Measurements from ENCODE around the gene POU6F2. TPM values are rescaled to one million over a fixed set of nuclear protein-coding genes. Genes with fewer than 3 reads are reported as not detected.

Gene POU6F2
- total RNA-seq, 1 experiment from 2014 or later, result 2.9 TPM

DNA sequence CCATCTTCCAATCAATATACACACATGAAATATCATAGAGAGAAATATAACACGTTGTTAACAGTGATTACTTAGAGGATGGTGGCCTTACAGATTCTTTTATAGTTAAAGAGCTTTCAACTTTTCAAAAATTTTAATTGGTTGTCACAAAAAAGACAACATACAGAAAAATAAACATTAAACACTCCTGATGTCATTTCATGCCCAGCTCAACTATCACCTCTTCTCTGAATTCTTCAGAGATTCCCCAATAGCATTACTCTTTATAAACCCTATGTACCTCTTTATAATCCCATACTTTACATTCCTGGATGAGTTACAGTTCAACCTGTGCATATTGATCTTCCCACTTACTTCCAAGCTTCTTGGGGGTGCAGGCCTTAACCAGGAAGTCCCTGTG is 159.8 kb downstream of the POU6F2 start:
- Mint-ChIP-seq H3K27me3 (ENCODE audit: low read depth) (no peaks in the 10 kb centered on the region), H3K4me1 (no peaks in the 10 kb centered on the region), H3K9me3 (peaks cover 40% of the 10 kb centered on the region), H3K27ac (no peak overlapping the region), H3K4me3 (no peak overlapping the region), H3K36me3 (peaks cover 13% of the 10 kb centered on the region; the same call in 1 of the 2 replicates)
- no peak for TF ChIP-seq ZNF138 (CRISPR knock-in tag; conservative IDR thresholded peaks at IDR 0.05)
- no peak for TF ChIP-seq ZBTB21 (CRISPR knock-in tag; IDR thresholded peaks at IDR 0.05; ENCODE audit: borderline replicate concordance)
- TF ChIP-seq JAZF1 (CRISPR knock-in tag; IDR thresholded peaks at IDR 0.05), result no peak
- TF ChIP-seq ZNF317 (CRISPR knock-in tag; IDR thresholded peaks at IDR 0.05; ENCODE audit: borderline replicate concordance, low read depth), result no peak
- no peak for TF ChIP-seq SOX15 (CRISPR knock-in tag; IDR thresholded peaks at IDR 0.05)
- no peak for TF ChIP-seq NFYB (CRISPR knock-in tag; conservative IDR thresholded peaks at IDR 0.05; ENCODE audit: low read depth)
- TF ChIP-seq, protein P1, sequence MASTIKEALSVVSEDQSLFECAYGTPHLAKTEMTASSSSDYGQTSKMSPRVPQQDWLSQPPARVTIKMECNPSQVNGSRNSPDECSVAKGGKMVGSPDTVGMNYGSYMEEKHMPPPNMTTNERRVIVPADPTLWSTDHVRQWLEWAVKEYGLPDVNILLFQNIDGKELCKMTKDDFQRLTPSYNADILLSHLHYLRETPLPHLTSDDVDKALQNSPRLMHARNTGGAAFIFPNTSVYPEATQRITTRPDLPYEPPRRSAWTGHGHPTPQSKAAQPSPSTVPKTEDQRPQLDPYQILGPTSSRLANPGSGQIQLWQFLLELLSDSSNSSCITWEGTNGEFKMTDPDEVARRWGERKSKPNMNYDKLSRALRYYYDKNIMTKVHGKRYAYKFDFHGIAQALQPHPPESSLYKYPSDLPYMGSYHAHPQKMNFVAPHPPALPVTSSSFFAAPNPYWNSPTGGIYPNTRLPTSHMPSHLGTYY (CRISPR knock-in tag; IDR thresholded peaks at IDR 0.05), result no peak
- TF ChIP-seq ETV6 (CRISPR knock-in tag; IDR thresholded peaks at IDR 0.05), result no peak
- TF ChIP-seq, protein P2, sequence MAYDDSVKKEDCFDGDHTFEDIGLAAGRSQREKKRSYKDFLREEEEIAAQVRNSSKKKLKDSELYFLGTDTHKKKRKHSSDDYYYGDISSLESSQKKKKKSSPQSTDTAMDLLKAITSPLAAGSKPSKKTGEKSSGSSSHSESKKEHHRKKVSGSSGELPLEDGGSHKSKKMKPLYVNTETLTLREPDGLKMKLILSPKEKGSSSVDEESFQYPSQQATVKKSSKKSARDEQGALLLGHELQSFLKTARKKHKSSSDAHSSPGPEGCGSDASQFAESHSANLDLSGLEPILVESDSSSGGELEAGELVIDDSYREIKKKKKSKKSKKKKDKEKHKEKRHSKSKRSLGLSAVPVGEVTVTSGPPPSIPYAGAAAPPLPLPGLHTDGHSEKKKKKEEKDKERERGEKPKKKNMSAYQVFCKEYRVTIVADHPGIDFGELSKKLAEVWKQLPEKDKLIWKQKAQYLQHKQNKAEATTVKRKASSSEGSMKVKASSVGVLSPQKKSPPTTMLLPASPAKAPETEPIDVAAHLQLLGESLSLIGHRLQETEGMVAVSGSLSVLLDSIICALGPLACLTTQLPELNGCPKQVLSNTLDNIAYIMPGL (CRISPR knock-in tag; IDR thresholded peaks at IDR 0.05), result no peak
- TF ChIP-seq FOXP1 (CRISPR knock-in tag; IDR thresholded peaks at IDR 0.05; ENCODE audit: borderline replicate concordance), result no peak
- TF ChIP-seq NFE2L1 (CRISPR knock-in tag; IDR thresholded peaks at IDR 0.05), result no peak
- TF ChIP-seq, protein P3, sequence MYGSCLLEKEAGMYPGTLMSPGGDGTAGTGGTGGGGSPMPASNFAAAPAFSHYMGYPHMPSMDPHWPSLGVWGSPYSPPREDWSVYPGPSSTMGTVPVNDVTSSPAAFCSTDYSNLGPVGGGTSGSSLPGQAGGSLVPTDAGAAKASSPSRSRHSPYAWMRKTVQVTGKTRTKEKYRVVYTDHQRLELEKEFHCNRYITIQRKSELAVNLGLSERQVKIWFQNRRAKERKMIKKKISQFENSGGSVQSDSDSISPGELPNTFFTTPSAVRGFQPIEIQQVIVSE (CRISPR knock-in tag; IDR thresholded peaks at IDR 0.05; ENCODE audit: borderline replicate concordance), result no peak
- TF ChIP-seq SMAD4 (CRISPR knock-in tag; IDR thresholded peaks at IDR 0.05), result no peak
- TF ChIP-seq TP53 (CRISPR knock-in tag; IDR thresholded peaks at IDR 0.05), result no peak
- TF ChIP-seq GTF2I (CRISPR knock-in tag; conservative IDR thresholded peaks at IDR 0.05), result no peak
- no peak for TF ChIP-seq SMAD3 (CRISPR knock-in tag; IDR thresholded peaks at IDR 0.05; ENCODE audit: borderline replicate concordance)
- ChIA-PET POLR2A (no interaction called here), CTCF (interaction anchor here (0.6 kb wide), 1 partner anchor 792 kb away, joined by 3 read pairs; no protein-coding TSS in a partner anchor)
- DNase-seq (ENCODE audit: low spot score), result no peak
- ATAC-seq, result no peak

DNA sequence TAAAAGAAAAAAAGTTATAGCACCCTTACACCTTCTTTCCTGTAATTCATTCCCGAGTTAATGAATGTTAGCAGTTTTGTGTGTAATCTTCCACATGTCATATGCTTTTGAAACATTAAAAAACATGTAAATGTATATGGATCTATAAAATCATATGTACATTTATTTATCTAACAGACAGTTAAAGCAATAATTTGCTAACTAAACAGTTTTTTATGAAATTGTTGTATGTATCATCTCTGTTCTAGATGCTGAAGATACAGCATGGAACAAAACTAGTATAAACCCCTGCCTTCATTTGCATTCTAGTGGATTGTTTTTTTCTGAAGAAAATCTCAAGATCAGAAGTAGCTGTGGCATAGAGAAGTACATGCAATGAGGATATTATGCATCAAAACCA is 165.0 kb downstream of the POU6F2 start:
- Mint-ChIP-seq H3K36me3 (peaks cover 9% of the 10 kb centered on the region; the same call in 1 of the 2 replicates), H3K27me3 (ENCODE audit: low read depth) (no peaks in the 10 kb centered on the region), H3K9me3 (peaks cover 30% of the 10 kb centered on the region), H3K4me1 (0 out of 2 replicates have a peak, but pooled peaks cover 3% of the 10 kb centered on the region), H3K4me3 (no peak overlapping the region), H3K27ac (no peak overlapping the region)
- CTCF ChIA-PET, result no interaction called here
- no peak for DNase-seq (ENCODE audit: low spot score)
- POLR2A ChIA-PET, result interaction anchor here (0.6 kb wide), 1 partner anchor 125 kb away, joined by 3 read pairs; no protein-coding TSS in a partner anchor
- ATAC-seq, result no peak
- TF ChIP-seq, protein P4, sequence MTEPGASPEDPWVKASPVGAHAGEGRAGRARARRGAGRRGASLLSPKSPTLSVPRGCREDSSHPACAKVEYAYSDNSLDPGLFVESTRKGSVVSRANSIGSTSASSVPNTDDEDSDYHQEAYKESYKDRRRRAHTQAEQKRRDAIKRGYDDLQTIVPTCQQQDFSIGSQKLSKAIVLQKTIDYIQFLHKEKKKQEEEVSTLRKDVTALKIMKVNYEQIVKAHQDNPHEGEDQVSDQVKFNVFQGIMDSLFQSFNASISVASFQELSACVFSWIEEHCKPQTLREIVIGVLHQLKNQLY (CRISPR knock-in tag; IDR thresholded peaks at IDR 0.05), result no peak
- TF ChIP-seq ZNF121 (CRISPR knock-in tag; IDR thresholded peaks at IDR 0.05) (no peak), TP53 (CRISPR knock-in tag; IDR thresholded peaks at IDR 0.05) (no peak), IRF2 (CRISPR knock-in tag; IDR thresholded peaks at IDR 0.05; ENCODE audit: borderline replicate concordance, low read depth) (no peak), ELF4 (CRISPR knock-in tag; IDR thresholded peaks at IDR 0.05; ENCODE audit: low read depth) (no peak)
- TF ChIP-seq, protein P5, sequence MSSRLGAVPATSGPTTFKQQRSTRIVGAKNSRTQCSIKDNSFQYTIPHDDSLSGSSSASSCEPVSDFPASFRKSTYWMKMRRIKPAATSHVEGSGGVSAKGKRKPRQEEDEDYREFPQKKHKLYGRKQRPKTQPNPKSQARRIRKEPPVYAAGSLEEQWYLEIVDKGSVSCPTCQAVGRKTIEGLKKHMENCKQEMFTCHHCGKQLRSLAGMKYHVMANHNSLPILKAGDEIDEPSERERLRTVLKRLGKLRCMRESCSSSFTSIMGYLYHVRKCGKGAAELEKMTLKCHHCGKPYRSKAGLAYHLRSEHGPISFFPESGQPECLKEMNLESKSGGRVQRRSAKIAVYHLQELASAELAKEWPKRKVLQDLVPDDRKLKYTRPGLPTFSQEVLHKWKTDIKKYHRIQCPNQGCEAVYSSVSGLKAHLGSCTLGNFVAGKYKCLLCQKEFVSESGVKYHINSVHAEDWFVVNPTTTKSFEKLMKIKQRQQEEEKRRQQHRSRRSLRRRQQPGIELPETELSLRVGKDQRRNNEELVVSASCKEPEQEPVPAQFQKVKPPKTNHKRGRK (CRISPR knock-in tag; IDR thresholded peaks at IDR 0.05; ENCODE audit: borderline replicate concordance), result no peak
- TF ChIP-seq, protein P6, sequence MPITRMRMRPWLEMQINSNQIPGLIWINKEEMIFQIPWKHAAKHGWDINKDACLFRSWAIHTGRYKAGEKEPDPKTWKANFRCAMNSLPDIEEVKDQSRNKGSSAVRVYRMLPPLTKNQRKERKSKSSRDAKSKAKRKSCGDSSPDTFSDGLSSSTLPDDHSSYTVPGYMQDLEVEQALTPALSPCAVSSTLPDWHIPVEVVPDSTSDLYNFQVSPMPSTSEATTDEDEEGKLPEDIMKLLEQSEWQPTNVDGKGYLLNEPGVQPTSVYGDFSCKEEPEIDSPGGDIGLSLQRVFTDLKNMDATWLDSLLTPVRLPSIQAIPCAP (CRISPR knock-in tag; IDR thresholded peaks at IDR 0.05), result no peak
- TF ChIP-seq, protein P7, sequence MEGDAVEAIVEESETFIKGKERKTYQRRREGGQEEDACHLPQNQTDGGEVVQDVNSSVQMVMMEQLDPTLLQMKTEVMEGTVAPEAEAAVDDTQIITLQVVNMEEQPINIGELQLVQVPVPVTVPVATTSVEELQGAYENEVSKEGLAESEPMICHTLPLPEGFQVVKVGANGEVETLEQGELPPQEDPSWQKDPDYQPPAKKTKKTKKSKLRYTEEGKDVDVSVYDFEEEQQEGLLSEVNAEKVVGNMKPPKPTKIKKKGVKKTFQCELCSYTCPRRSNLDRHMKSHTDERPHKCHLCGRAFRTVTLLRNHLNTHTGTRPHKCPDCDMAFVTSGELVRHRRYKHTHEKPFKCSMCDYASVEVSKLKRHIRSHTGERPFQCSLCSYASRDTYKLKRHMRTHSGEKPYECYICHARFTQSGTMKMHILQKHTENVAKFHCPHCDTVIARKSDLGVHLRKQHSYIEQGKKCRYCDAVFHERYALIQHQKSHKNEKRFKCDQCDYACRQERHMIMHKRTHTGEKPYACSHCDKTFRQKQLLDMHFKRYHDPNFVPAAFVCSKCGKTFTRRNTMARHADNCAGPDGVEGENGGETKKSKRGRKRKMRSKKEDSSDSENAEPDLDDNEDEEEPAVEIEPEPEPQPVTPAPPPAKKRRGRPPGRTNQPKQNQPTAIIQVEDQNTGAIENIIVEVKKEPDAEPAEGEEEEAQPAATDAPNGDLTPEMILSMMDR (IDR thresholded peaks at IDR 0.05), result no peak
- TF ChIP-seq, protein P8, sequence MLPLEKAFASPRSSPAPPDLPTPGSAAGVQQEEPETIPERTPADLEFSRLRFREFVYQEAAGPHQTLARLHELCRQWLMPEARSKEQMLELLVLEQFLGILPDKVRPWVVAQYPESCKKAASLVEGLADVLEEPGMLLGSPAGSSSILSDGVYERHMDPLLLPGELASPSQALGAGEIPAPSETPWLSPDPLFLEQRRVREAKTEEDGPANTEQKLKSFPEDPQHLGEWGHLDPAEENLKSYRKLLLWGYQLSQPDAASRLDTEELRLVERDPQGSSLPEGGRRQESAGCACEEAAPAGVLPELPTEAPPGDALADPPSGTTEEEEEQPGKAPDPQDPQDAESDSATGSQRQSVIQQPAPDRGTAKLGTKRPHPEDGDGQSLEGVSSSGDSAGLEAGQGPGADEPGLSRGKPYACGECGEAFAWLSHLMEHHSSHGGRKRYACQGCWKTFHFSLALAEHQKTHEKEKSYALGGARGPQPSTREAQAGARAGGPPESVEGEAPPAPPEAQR (CRISPR knock-in tag; IDR thresholded peaks at IDR 0.05), result no peak
- TF ChIP-seq, protein P9, sequence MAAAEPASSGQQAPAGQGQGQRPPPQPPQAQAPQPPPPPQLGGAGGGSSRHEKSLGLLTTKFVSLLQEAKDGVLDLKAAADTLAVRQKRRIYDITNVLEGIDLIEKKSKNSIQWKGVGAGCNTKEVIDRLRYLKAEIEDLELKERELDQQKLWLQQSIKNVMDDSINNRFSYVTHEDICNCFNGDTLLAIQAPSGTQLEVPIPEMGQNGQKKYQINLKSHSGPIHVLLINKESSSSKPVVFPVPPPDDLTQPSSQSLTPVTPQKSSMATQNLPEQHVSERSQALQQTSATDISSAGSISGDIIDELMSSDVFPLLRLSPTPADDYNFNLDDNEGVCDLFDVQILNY (CRISPR knock-in tag; IDR thresholded peaks at IDR 0.05), result no peak
